ENCODE measurements around the gene REEP3.
"Not testable (repeated sequence)": the region's sequence is repeated elsewhere in the genome, so short reads cannot be mapped to it uniquely, and the experiment has no call there.

REEP3 gene

GRCh38 chr10:63553473-63553872 is 32.3 kb downstream of the REEP3 start:
- no peak for FAIRE-seq

DNA sequence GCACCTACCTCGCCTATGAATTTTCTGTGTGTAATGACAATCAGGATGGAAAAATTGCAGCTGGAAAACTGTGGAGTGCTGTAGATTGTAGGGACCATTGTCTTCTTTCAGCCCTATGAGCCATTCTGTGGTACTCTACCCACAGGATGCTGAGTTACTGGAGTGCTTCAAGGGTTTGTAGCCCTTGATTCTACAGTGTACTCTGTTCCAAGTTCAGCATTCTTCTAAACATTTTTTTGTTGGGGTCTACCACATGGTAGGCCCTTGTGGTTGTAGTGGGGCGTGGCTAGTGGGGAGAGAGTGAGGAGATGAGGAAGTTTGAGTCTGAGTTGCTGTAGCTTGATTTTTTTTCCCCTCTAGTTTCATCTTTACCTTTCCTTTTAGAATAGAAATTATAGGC is 33.5 kb downstream of the REEP3 start:
- FAIRE-seq = no peak

DNA sequence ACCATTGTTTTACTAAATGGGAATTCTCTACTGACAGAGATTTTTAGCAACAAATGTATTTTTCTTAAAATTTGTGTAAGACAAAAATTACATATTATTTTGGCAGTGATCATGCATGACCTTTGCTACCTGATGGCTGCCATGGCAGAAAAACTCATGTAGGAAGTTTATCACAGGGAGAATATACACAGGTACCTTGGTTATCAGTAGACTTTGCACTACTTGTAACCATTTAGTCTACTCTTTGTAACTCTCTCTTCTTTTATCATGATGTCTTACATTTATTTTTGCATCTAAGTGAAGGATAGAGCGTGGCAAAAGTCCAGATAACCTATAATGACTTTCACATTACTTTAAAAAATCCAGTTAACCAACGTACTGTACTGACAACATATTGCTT is 34.1 kb downstream of the REEP3 start:
- no peak for FAIRE-seq

- no peak for FAIRE-seq
These were observed 37.1 kb downstream of the REEP3 start for GRCh38 chr10:63558132-63558784.

- no peak for FAIRE-seq
These were observed 40.1 kb downstream of the REEP3 start for GRCh38 chr10:63561341-63561740.

- FAIRE-seq = no peak
These were observed 41.2 kb downstream of the REEP3 start for GRCh38 chr10:63562391-63562790.

- FAIRE-seq = no peak
These were observed 41.7 kb downstream of the REEP3 start for GRCh38 chr10:63562857-63563256.

- no peak for FAIRE-seq
These were observed 42.4 kb downstream of the REEP3 start for GRCh38 chr10:63563623-63564022.

DNA sequence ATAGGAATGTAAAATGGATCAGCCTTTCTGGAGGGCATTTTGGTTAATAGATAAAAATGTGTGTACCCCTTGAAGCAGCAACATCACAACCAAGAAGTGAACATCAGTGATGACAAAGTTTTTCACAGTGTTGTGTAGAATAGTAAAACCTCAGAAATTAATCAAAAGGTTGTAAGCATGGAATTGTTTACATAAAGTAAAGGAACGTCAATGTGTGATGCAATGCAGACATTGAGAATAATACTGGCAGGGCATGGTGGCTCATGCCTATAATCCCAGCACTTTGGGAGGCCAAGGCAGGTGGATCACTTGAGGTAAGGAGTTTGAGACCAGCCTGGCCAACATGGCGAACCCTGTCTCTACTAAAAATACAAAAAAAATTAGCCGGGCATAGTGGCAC is 43.5 kb downstream of the REEP3 start:
- not testable (repeated sequence) for FAIRE-seq

DNA sequence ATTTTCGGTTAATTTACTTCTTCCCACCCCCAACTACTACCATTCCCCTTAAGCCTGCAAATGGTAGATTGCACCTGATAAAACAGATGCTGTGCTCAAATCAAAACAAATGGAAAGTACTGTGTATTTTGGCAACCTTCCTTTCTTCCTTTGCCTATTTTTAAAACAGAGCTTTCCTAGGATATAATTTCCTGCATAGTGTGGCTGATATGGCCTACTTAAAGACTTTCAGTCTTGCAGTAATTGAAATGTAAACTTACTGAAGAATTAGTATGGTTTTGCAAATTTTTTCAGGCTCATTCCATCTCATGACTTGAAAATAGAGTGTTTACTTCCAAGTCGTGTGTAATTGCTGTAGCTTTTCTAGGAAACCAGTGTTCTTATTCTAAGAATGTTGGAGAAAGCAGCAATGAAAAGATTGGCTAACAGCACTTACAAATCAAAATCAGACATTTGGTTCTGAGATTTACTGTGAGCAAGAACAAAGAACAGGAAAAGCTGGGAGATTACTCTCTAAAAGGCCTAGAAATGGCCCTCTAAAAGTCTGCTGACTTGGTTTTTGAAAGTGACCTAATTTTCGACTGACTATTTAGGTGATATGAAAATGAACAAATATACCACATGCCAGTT is 52.0 kb downstream of the REEP3 start:
- peak; percentile 70 for FAIRE-seq

- no peak for FAIRE-seq
These were observed 52.8 kb downstream of the REEP3 start for GRCh38 chr10:63574011-63574410.

- no peak for FAIRE-seq
These were observed 55.3 kb downstream of the REEP3 start for GRCh38 chr10:63576501-63576900.

DNA sequence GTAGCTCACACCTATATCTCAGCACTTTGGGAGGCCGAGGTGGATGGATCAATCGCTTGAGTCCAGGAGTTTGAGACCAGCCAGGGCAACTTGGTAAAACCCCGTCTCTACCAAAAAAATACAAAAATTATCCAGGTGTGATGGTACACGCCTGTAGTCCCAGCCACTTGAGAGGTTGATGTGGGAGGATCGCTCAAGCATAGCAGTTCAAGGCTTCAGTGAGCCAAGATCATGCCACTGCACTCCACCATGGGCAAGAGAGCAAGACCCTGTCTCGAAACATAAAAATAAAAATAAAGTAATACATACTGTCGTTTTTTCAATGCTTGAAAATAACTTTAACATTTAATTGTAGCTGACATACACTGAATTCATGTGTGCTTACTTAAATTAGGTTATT is 57.3 kb downstream of the REEP3 start:
- FAIRE-seq = no peak

GRCh38 chr10:63579371-63580014 is 58.3 kb downstream of the REEP3 start:
- no peak for FAIRE-seq

DNA sequence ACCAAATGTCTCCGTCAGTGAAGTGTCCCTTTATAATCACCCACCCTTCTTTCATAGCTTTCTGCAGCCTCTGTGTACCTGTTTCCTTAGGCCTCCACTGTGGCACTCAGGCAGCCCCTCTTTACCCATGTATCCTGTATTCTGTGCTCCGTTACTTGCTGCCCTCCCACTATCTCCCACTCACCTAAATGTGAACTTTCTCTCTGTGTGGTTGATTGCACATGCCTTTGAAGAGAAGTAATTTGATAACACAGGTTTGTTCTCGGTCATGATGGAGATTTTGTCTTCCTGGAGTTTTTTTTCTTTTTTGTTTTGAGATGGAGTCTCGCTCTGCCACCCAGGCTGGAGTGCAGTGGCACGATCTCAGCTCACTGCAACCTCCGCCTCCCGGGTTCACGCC is 61.5 kb downstream of the REEP3 start:
- FAIRE-seq = no peak

GRCh38 chr10:63583397-63583796 is 62.2 kb downstream of the REEP3 start:
- FAIRE-seq = no peak

GRCh38 chr10:63583909-63584724 is 62.9 kb downstream of the REEP3 start:
- FAIRE-seq = no peak

- FAIRE-seq = peak; percentile 94
These were observed 63.5 kb downstream of the REEP3 start for GRCh38 chr10:63584725-63585035.

- no peak for FAIRE-seq
These were observed 63.8 kb downstream of the REEP3 start for GRCh38 chr10:63585041-63585440.

DNA sequence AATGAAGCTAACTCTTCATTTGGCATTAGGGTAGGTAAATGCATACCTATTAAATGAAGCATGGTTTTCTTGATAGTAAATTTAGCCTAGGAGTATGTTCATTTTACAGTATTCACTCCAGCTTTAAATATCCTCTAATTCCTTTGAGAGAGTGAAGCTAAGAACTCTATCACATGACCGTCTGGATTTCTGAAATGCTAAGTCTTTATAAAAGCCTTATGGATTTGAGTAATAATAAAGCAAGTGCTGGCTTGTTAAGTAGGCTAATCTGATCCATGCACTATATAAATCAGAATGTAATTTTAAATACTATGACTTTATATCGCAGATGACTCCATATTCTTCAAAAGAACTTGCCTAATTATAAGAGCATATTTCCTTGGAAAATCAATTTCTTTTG is 64.8 kb downstream of the REEP3 start:
- no peak for FAIRE-seq

GRCh38 chr10:63587191-63587590 is 66.0 kb downstream of the REEP3 start:
- no peak for FAIRE-seq

DNA sequence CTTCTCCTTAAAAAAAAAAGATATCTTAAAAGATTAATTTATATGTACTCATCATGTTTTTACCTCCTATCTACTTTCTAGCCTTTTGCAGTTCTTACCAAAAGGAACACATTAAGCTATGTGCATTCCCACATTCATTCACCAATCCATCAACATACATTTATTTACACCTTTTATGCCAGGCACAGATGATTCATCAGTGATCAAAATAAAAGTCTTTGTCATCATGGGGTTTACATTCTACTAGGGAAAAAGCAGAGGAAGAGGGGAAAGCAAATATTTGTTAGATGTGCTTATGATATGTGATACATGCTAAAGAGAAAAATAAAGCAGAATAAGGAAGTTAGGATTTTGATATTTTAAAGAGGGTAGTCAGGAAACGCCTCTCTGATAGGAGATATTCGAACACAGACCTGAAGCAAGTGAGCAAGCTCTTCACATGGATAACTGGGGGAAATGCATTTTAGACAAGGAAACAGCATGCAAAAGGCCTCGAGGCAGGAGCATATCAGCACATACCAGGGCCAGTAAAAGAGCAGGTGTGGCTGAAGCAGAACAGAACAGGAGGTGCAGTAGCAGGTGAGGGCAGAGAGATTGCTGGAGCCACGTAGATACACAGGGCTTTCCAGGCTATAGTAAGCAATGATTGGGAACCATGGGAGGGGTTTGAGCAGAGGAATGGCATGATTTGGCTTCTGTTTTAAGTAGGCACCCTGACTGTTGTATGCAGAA is 67.4 kb downstream of the REEP3 start:
- no peak for FAIRE-seq

All from endometrium (tissue), 2 donors.